ENCODE data around the gene EHHADH. TPM values are rescaled to one million over a fixed set of nuclear protein-coding genes. Genes with fewer than 3 reads are reported as not detected.

Gene EHHADH
- total and polyA plus RNA-seq, 9 of the 15 experiments (the other 6 are each of a cell fraction or from before 2014, with no cell fraction given), result 3.6 to 6.4 (median 5.4) TPM

- TF ChIP-seq RUNX1 (IDR thresholded peaks at IDR 0.05; ENCODE audit: low read depth) (no peak), SREBF2 (CRISPR knock-in tag; IDR thresholded peaks at IDR 0.05) (no peak)
Observed at GRCh38 chr3:185153861-185154629, 99.8 kb downstream of the EHHADH start (continued).

GRCh38 chr3:185153171-185153771 is 100.6 kb downstream of the EHHADH start:
- Histone ChIP-seq H3K4me3 (peak overlapping the region; percentile 35; the same call in 1 of the 2 replicates), H3K9ac (ENCODE audit: insufficient read depth in 1 of 2, low read depth in 2 of 2, low read length in 2 of 2) (peak overlapping the region in 1 of 2 experiments; percentile 86; a peak in 2 of 4 replicates), H4K20me1 (replicated peaks; ENCODE audit: control insufficient read depth, insufficient read depth, low read length) (no peaks in the 10 kb centered on the region), H3K27me3 (ENCODE audit: control insufficient read depth in 2 of 2, insufficient read depth in 2 of 2, low read length in 2 of 2) (peaks cover 36 to 43% of the 10 kb centered on the region in 2 experiments; a peak in 4 of 5 replicates), H3K4me2 (ENCODE audit: insufficient read depth, low read length) (peak overlapping the region; percentile 68), H3K9me1 (ENCODE audit: control insufficient read depth, insufficient read depth, low read length) (no peaks in the 10 kb centered on the region), H2AFZ (ENCODE audit: low read depth, low read length) (peak overlapping the region; percentile 71; the same call in 1 of the 2 replicates), H3K9me3 (replicated peaks; ENCODE audit: control insufficient read depth, insufficient read depth, low read depth, low read length) (no peaks in the 10 kb centered on the region), H3K27ac (ENCODE audit: extremely low read depth, low read depth, low read length) (no peak overlapping the region), H3K79me2 (ENCODE audit: control insufficient read depth, insufficient read depth, low read length) (no peaks in the 10 kb centered on the region), H3K36me3 (ENCODE audit: control insufficient read depth, insufficient read depth, low read length) (no peaks in the 10 kb centered on the region), H3K4me1 (replicated peaks in 1 of 2; ENCODE audit: control insufficient read depth in 2 of 2, insufficient read depth in 2 of 2, low read length in 2 of 2) (peaks cover 0 to 14% of the 10 kb centered on the region in 2 experiments; a peak in 3 of 5 replicates)
- ATAC-seq (peak; percentile 33), DNase-seq (ENCODE audit: extremely low read depth in 1 of 4, low spot score in 3 of 4) (no peak), FAIRE-seq (no peak)
- POLR2A ChIA-PET, result no interaction called here
- CTCF ChIA-PET (ENCODE audit: low intra/inter-chr PET ratio), result no interaction called here
- intact Hi-C loops (cut with micrococcal nuclease), result no loop called here
- in situ Hi-C loops (cut with MboI), result no loop called here
- WGBS (ENCODE audit: insufficient coverage, low coverage, missing lambda C conversion rate), result 28% methylated on average over 20 of the region's 53 CpGs
- TF ChIP-seq POLR2B (IDR thresholded peaks at IDR 0.05; ENCODE audit: low read depth, partially characterized antibody), result no peak
- 0 out of 2 replicates have a peak, but pooled peaks have one; percentile 26 for TF ChIP-seq ZBTB33 (CRISPR knock-in tag; IDR thresholded peaks at IDR 0.05)
- BruUV-seq (replicated peaks), result no TSS peak

Data from K562 (cell line).